SU-DHL-6 (cell line): ENCODE results near the gene EHBP1.

ENCODE experiments used
- H2AFZ ChIP-seq: fragments of 200-600 bp; sonication (generic); 2 replicates; pipeline ENCODE4 v1.6.1; 2014; ENCODE audit warnings: low read depth, mild to moderate bottlenecking, moderate library complexity, mixed read lengths, antibody characterized with exemption, low read length; ENCODE audit not compliant: severe bottlenecking
- H3F3A ChIP-seq: fragments of 200-600 bp; shearing (Covaris generic); 2 replicates; pipeline ENCODE4 v1.6.0; 2016; ENCODE audit warnings: antibody characterized with exemption, mild to moderate bottlenecking; ENCODE audit not compliant: insufficient read depth
- H3K27ac ChIP-seq: fragments of 200-600 bp; sonication (generic); 2 replicates; pipeline ENCODE4 v1.5.1; 2016; ENCODE audit warnings: low read depth, mild to moderate bottlenecking, low read length, moderate library complexity, mixed read lengths
- H3K27me3 ChIP-seq: fragments of 200-600 bp; sonication (generic), shearing (Covaris generic); 2 replicates; pipeline ENCODE4 v1.6.0; 2014; ENCODE audit warnings: mild to moderate bottlenecking, low read length
- H3K36me3 ChIP-seq: fragments of 200-600 bp; sonication (generic); 2 replicates; pipeline ENCODE4 v1.6.1; 2014; ENCODE audit warnings: mild to moderate bottlenecking, low read length, mixed read lengths
- H3K4me2 ChIP-seq: fragments of 300-600, 200-600 bp; shearing (Covaris generic), sonication (generic); 2 replicates; pipeline ENCODE4 v1.6.0; 2014; ENCODE audit warnings: low read length, low read depth, mild to moderate bottlenecking; ENCODE audit not compliant: poor library complexity, severe bottlenecking
- H3K4me3 ChIP-seq: fragments of 200-600 bp; sonication (generic); 2 replicates; pipeline ENCODE4 v1.5.1; 2014; ENCODE audit warnings: antibody characterized with exemption, low read length, mild to moderate bottlenecking, mixed read lengths; ENCODE audit not compliant: insufficient read depth, poor library complexity, severe bottlenecking
- H3K79me2 ChIP-seq: fragments of 200-600 bp; sonication (generic); 2 replicates; pipeline ENCODE4 v1.6.1; 2014; ENCODE audit warnings: mild to moderate bottlenecking, low read length, moderate library complexity; ENCODE audit not compliant: insufficient read depth
- H3K9ac ChIP-seq: fragments of 200-600 bp; sonication (generic); 2 replicates; pipeline ENCODE4 v1.7.0; 2014; ENCODE audit warnings: mild to moderate bottlenecking, low read length
- H3K9me2 ChIP-seq: fragments of 200-600 bp; sonication (generic); replicated peaks from 2 replicates; pipeline ENCODE4 v1.6.1; 2014; ENCODE audit warnings: low read length; ENCODE audit not compliant: insufficient read depth
- H3K9me3 ChIP-seq: fragments of 200-600 bp; sonication (generic); 2 replicates; pipeline ENCODE4 v1.6.1; 2014; ENCODE audit warnings: low read length, mixed read lengths; ENCODE audit not compliant: insufficient read depth
- H4K20me1 ChIP-seq: fragments of 200-600 bp; sonication (generic); 2 replicates; pipeline ENCODE4 v1.6.1; 2014; ENCODE audit warnings: low read depth, mild to moderate bottlenecking, antibody characterized with exemption, low read length, moderate library complexity, mixed read lengths
- CTCF ChIP-seq: fragments of 200-600 bp; sonication (generic); IDR thresholded peaks from one replicate; pipeline ENCODE4 v1.5.1; 2017; ENCODE audit warnings: antibody characterized with exemption, mild to moderate bottlenecking, low read length, moderate library complexity; ENCODE audit not compliant: insufficient read depth, poor library complexity, severe bottlenecking
- EZH2phosphoT487 ChIP-seq: fragments of 200-600 bp; sonication (generic), shearing (Covaris generic); conservative IDR thresholded peaks from 2 replicates; pipeline ENCODE4 v1.6.1; 2018; ENCODE audit warnings: mild to moderate bottlenecking, antibody characterized with exemption, low read length, moderate library complexity, mixed read lengths

EHBP1 gene

GRCh38 chr2:63001576-63001975, 296.1 kb downstream of the EHBP1 start:
- Histone ChIP-seq H3K9me3 (no peaks in the 10 kb centered on the region), H3K4me3 (no peak overlapping the region), H3K36me3 (no peaks in the 10 kb centered on the region), H4K20me1 (no peaks in the 10 kb centered on the region), H3K9ac (no peak overlapping the region), H3F3A (no peaks in the 10 kb centered on the region), H3K79me2 (no peaks in the 10 kb centered on the region), H2AFZ (no peak overlapping the region), H3K9me2 (no peaks in the 10 kb centered on the region), H3K4me2 (no peak overlapping the region), H3K27ac (no peak overlapping the region), H3K27me3 (no peaks in the 10 kb centered on the region)
- TF ChIP-seq CTCF (no peak), EZH2phosphoT487 (no peak)

- H3K27ac ChIP-seq: no peak overlapping the region
- no peaks in the 10 kb centered on the region for H4K20me1 ChIP-seq
- no peak overlapping the region for H3K4me2 ChIP-seq
- no peak overlapping the region for H3K9ac ChIP-seq
- no peaks in the 10 kb centered on the region for H3K79me2 ChIP-seq
- no peaks in the 10 kb centered on the region for H3K27me3 ChIP-seq
- TF ChIP-seq CTCF (no peak), EZH2phosphoT487 (no peak)
- H3F3A ChIP-seq: no peaks in the 10 kb centered on the region
- no peaks in the 10 kb centered on the region for H3K9me3 ChIP-seq
- H3K4me3 ChIP-seq: no peak overlapping the region
- no peak overlapping the region for H2AFZ ChIP-seq
- H3K9me2 ChIP-seq: no peaks in the 10 kb centered on the region
- no peaks in the 10 kb centered on the region; the same call in 1 of the 2 replicates for H3K36me3 ChIP-seq
Observed at GRCh38 chr2:63003351-63003750, 297.8 kb downstream of the EHBP1 start.

GRCh38 chr2:63007813-63008458, 302.4 kb downstream of the EHBP1 start:
- Histone ChIP-seq H3K9me3 (no peaks in the 10 kb centered on the region), H3K79me2 (no peaks in the 10 kb centered on the region), H3K9me2 (no peaks in the 10 kb centered on the region), H3K36me3 (no peaks in the 10 kb centered on the region; the same call in 1 of the 2 replicates), H3K4me3 (no peak overlapping the region), H3K9ac (no peak overlapping the region), H3F3A (no peaks in the 10 kb centered on the region), H3K27ac (no peak overlapping the region), H3K4me2 (no peak overlapping the region), H4K20me1 (no peaks in the 10 kb centered on the region), H2AFZ (no peak overlapping the region), H3K27me3 (no peaks in the 10 kb centered on the region)
- no peak for TF ChIP-seq CTCF
- no peak for TF ChIP-seq EZH2phosphoT487
